HG03175 (cell line): ENCODE data around the gene DRD3.

ENCODE experiments used
- ATAC-seq: cut with Tn5 transposase; IDR thresholded peaks from one replicate; pipeline ENCODE4 v1.9.1; 2021; ENCODE audit warnings: mild to moderate bottlenecking, moderate library complexity; ENCODE audit not compliant: unreplicated experiment

Gene DRD3

DNA sequence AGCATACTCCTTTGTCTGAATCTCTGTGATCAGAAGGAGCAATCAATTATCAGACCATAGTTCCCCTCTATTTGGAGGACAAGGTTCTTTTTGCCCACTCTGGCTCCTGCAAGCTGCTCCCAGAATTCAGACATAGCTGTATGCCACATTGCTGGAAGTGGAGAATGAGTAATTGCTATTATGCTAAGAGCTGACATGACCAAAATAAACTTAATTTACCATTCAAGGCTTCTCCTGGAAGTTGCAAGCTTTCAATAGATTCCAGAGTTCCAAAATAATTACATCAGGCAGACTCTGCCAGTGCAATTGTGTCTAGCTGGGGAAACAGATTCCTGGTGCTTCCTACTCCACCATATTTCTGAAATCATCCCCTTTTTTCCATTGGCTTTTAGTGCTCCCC, 7.6 kb upstream of the DRD3 start:
- ATAC-seq, result no peak

DNA sequence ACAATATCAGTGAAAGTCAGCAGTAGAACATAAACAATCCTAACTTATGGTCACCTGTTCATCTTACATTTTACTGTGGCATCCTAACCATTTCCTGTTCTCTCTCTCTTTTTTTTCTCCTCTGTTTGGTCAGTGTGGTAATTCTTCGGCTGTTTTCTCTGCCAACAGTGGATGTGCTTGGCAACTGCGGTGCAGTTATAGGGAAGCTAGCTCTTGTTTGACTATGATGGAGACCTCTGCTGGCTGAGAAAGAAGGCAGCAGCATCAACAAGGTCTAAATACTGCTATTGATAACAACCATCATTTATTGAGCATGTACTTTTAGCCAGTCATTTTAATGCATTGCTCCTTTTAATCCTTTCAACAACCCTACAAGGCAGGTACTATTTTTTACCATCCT, 723 bp upstream of the DRD3 start:
- no peak for ATAC-seq

GRCh38 chr3:114176890-114177289, 2.0 kb downstream of the DRD3 start:
- no peak for ATAC-seq

DNA sequence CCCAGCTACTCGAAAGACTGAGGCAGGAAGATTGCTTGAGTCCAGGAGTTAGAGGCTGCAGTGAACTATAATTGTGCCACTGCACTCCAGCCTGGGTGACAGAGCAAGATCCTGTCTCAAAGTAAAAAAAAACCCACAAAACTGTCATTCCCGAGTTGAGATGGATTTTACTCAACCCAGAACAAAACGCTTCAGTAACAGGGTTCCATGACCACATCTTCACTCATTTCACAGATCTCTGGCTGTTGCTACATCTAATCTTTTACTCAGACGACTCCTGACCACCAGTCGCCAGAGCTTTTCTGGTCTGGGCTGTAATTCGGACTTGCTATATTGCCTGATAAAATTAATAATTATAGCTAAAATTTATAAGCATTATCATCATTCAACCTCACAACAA, 2.4 kb downstream of the DRD3 start:
- no peak for ATAC-seq

DNA sequence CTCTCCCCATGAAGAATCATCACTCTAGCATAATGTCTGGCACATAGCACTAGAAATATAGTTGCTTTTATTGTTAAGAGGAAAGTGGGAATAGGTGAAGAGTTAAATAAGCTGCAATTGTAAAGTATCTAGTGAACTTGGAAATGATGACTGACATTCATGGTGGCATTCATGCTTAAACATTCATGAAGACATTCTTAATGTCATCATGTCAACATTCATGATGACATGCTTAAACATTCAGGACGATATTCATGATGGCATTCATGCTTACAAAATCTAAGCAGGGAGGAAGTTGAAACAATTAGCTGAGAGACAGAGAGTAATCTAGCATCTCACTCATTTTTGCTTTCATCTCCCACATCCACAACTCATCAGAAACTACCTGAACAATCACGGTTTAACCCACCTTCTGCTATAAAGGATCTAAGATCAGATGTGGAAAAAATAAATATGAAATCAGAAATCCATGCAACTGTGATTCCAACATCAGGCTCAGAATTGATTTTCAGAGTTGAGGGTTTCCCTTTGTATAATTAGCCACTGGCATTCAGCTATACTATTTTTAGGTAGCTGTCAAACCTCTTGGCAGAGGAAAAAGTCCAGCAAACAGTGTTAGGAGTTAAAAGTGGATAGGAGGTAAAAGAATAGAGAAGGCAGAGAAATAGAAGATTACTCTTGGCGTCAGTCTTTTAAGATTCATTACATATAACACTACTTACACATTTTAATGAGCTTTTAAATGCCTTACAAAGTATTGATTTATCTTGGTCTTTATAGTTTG, 3.5 kb downstream of the DRD3 start:
- ATAC-seq, result no peak

DNA sequence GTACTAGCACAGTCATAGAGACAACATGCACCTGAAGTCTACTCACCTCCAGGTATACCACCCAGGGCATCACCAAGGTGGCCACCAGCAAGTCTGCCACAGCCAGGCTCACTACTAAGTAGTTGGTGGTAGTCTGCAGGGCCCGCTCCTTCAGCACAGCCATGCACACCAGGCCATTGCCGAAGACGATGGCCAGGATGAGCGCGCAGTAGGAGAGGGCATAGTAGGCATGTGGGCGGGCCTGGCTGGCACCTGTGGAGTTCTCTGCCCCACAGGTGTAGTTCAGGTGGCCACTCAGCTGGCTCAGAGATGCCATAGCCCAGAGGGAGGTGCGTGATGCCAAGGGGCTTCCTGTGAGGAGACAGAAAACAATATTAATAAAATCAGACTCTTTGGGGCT, 7.2 kb downstream of the DRD3 start:
- no peak for ATAC-seq

DNA sequence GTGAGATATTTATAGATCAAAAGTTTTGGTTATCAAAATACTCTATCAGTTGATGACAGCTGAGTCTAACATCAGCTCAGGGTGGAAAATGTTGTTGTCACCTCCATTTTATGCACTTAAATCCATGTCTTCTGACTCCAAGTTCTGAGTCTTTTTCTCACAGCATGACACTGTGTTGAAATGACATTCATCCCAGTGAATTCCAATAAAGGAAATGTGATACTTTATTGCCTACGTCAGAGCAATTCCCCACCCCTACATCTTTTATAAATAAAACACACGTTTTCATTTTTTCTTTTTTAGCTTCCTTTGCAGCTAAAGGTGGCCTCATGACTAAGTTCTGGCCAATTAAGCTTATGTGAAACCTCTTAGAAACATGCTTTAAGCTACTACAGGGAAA, 10.7 kb downstream of the DRD3 start:
- no peak for ATAC-seq

DNA sequence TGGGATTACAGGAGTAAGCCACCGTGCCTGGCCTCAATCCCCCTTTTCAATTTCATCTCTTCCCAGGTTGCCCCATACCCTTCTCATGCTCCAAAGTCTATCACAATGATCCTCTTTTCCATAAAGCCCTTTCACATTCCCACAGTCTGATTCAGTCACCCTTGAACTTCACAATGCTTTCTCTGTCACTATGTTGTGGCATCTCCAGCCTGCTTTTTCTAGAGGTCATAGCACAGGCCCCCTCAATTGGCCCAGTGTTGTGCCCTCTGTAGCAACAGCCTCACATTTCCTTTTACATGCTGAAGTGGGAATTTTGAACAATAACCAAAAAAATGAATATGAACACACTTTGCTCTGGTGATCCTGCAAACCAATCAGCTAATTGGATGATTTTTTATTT, 21.5 kb downstream of the DRD3 start:
- no peak for ATAC-seq

DNA sequence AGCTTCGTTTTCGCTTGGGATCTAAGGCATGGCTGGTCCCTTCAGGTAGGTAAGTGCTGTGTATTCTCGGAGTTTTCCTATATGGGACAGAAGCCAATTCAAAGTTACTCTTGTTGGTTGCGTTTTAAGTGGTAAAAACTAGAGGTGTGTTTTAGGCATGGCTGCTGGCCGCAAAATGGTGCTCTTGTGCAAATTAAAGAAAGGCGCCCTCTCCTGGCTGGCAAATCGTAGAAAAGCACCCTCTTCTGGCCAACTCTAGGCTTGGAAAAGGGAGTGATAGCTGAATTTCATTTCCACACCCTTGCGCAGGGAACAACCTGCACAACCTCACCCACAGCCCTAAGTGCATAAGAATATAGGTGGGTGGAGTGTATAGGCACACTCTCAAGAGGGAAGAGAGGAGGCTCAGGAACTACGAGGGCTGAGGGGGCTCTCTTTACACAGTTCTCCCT, 23.5 kb downstream of the DRD3 start:
- ATAC-seq, result no peak

DNA sequence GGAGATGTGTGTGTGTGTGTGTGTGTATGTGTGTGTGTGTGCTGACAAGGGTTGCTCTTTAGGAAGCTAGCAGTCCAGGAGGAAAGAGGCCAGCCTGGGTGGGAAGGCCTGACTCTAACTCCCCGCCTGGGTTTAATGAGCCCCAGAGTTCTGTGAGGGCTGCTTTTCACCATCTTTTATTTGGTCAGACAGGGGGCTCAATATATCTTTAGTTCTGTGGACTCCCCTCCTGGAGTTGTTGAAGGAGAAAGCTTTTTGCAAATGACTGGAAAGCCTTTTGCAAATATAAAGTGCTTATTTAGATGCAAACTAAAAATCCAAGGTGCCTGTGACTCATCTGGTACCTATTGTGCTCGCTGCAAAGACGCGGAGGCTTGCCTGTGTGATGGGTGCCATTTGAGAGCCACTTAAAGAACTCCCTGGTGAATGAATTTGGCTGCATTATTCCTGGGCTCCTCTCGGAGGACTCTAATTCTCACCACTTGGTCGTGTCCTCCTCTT, 24.5 kb downstream of the DRD3 start:
- no peak for ATAC-seq

- ATAC-seq, result peak; percentile 95
Measured at GRCh38 chr3:114152519-114153151, 26.2 kb downstream of the DRD3 start.

- ATAC-seq, result no peak
Measured at GRCh38 chr3:114151091-114151490, 27.8 kb downstream of the DRD3 start.

DNA sequence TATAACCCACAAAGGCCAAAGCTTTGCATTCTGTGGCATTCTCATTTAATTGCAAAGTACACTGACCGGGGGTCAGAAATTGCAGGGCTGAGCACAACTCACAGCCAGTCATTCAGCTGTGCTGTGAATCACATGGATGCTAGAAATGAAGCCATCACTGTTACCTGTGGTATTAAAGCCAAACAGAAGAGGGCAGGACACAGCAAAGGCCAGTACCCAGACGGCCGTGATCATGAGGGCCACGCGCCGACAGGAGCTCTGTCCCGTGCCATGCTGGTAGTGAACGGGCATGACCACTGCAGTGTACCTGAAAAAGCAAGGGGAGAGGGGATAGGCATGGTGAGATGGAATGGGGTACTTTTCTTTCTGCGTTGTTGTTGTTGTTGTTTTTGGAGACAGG, 31.6 kb downstream of the DRD3 start:
- ATAC-seq, result no peak

- no peak for ATAC-seq
Measured at GRCh38 chr3:114144909-114145688, 33.8 kb downstream of the DRD3 start.

- ATAC-seq, result no peak
Measured at GRCh38 chr3:114143817-114144216, 35.0 kb downstream of the DRD3 start.

DNA sequence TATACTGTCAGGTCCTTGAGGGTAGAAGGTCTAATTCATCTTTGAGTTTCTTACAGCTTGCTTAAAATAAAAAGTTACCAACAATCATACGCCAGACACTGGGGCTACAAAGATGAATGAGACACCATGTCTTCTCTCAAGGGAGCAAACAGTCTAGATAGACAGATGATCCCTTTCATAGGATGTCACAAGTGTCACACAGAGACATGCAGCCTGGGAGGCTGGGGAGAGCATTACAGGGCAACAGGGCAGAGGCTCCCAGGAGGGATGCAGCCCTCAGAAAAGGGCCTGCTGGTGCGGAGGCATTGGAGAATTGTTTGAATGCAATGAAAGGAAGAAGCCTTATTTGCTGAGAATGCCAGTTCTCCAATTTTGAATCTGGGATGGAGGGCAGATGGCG, 39.0 kb downstream of the DRD3 start:
- ATAC-seq, result no peak

DNA sequence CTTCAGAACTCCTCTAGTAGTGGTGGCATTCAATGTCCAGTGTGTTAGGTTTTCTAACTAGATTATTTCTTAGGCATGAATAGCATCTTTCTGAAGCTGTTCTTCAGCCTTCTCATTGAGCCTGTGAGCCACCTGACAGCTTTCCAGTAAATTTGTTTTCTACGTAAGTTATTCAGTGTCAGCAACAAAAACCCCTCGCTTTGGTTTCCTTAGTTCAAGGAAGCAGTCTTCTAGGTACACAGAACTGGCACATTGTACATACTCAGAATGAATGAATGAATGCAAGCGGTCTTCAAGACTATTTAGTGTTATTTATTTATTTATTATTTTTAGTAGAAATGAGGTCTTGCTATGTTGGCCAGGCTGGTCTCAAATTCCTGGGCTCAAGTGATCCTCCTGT, 44.9 kb downstream of the DRD3 start:
- no peak for ATAC-seq

GRCh38 chr3:114132500-114132899, 46.4 kb downstream of the DRD3 start:
- no peak for ATAC-seq

DNA sequence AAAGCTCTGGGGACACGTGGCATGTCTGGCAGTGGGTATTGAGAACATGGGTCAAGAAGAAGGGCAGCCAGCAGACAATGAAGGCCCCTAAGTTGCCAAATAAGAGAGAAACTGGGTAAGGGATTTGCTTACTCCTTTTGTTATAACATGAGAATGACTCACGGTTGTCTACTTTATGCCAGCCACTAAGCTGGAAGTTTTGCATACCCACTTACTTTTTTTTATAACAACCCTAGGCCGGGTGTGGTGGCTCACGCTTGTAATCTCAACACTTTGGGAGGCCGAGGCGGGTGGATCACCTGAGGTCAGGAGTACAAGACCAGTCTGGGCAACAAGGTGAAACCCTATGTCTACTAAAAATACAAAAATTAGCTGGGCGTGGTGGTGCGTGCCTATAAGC, 50.0 kb downstream of the DRD3 start:
- ATAC-seq, result no peak

DNA sequence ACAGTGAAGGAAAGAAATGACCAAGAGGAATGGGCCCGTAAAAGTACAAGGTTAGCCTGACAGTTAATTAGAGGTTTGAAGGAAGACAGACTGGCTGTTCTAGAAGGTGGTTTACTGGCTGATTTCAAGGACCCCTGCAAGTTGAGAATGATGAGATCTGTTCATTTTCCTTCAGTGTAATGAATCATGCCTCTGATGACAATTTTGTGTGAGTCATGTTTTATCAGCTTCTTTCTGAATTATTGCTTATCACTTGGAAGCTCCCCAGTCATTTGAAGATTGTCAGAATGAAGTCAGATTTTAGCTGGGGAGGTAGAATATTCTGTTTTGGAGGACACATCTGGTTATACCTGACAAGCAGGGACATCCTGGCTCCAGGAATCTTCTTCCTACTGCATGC, 50.6 kb downstream of the DRD3 start:
- ATAC-seq, result no peak

DNA sequence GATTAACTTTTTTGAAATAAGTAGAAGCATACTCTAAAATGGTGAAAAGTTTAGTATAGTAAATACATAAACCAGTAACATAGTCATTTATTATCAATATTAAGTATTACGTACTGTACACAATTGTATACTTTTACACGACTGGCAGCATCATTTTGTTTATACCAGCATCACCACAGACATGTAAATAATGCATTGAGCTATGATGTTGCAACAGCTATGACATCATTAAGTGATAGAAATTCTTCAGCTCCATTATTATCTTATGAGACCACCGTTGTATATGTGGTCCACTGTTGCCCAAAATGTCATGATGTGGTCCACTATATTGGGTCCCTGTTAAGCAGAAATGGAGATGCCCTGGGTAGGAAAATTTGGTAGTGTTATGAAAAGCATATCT, 51.3 kb downstream of the DRD3 start:
- no peak for ATAC-seq

GRCh38 chr3:114126461-114126860, 52.4 kb downstream of the DRD3 start:
- ATAC-seq, result no peak
